Large intestine (tissue), 3 donors: ENCODE results near the gene PCDHGB2. TPM values are rescaled to one million over a fixed set of nuclear protein-coding genes. Genes with fewer than 3 reads are reported as not detected.
"Not testable (repeated sequence)": the region's sequence is repeated elsewhere in the genome, so short reads cannot be mapped to it uniquely, and the experiment has no call there.

Experiments
- DNase-seq, 2 donors: peaks; one replicate each; pipeline versions ENCODE4 v3.0.0 to v3.0.0-alpha.2; 2013
- H3K27ac ChIP-seq: one replicate; pipeline ENCODE4 v1.5.1; 2013; ENCODE audit warnings: low read length
- H3K27me3 ChIP-seq: 2 replicates; pipeline ENCODE4 v1.6.1; 2013; ENCODE audit warnings: low read length; ENCODE audit not compliant: control insufficient read depth, insufficient read depth
- H3K36me3 ChIP-seq: 2 replicates; pipeline ENCODE4 v1.6.1; 2013; ENCODE audit warnings: low read length; ENCODE audit not compliant: control insufficient read depth, insufficient read depth
- H3K4me1 ChIP-seq: one replicate; pipeline ENCODE4 v1.6.1; 2013; ENCODE audit warnings: low read length; ENCODE audit not compliant: control insufficient read depth, insufficient read depth
- H3K4me3 ChIP-seq: one replicate; pipeline ENCODE4 v1.5.1; 2013; ENCODE audit warnings: low read length
- H3K9me3 ChIP-seq: one replicate; pipeline ENCODE4 v1.6.1; 2013; ENCODE audit warnings: mild to moderate bottlenecking, low read depth, low read length, moderate library complexity; ENCODE audit not compliant: control insufficient read depth
- WGBS: methylation state at CpG from one replicate; pipeline ENCODE4 v1.1.5; 2013; ENCODE audit warnings: low lambda C conversion rate; ENCODE audit not compliant: insufficient coverage; 5-methylcytosine and 5-hydroxymethylcytosine counted together
- polyA plus RNA-seq: library from polyadenylated mRNA; unstranded; fragments of 120-200 nt; gene quantifications from one replicate; pipeline ENCODE4 v1.2.1, GENCODE V29; 2013

PCDHGB2 gene
- polyA plus RNA-seq, 1 donor: 1.0 TPM

- Histone ChIP-seq H3K4me3 (no peak within 1 kb of the TSS), H3K4me1 (no peaks in the 10 kb centered on the region), H3K36me3 (no peaks in the 10 kb centered on the region), H3K9me3 (peaks cover 40% of the 10 kb centered on the region), H3K27ac (no peak within 1 kb of the TSS), H3K27me3 (peaks cover 59% of the 10 kb centered on the region)
- no peak for DNase-seq
- WGBS: 50% methylated on average over 1 of the region's 32 CpGs
Observed at GRCh38 chr5:141369994-141370848, 10.4 kb downstream of the PCDHGB2 start, which contains the start of gene PCDHGB3. PCDHGB3 (plus strand) TSS chr5:141370242; CDS start chr5:141370395, 153 bp downstream.

GRCh38 chr5:141371572-141372475 is 12.0 kb downstream of the PCDHGB2 start:
- H3K27me3 ChIP-seq: peaks cover 45% of the 10 kb centered on the region
- no CpG with 5 or more reads among the region's 69 CpGs for WGBS
- DNase-seq: no peak
- H3K9me3 ChIP-seq: peaks cover 37% of the 10 kb centered on the region
- H3K36me3 ChIP-seq: no peaks in the 10 kb centered on the region
- no peaks in the 10 kb centered on the region for H3K4me1 ChIP-seq
- no peak overlapping the region for H3K4me3 ChIP-seq
- no peak overlapping the region for H3K27ac ChIP-seq

GRCh38 chr5:141373673-141374317 is 14.0 kb downstream of the PCDHGB2 start, which contains the start of gene PCDHGA6:
PCDHGA6 (plus strand) TSS chr5:141373891; CDS start chr5:141374084, 193 bp downstream.
- no peak for DNase-seq
- Histone ChIP-seq H3K9me3 (peaks cover 34% of the 10 kb centered on the region), H3K27ac (no peak within 1 kb of the TSS), H3K4me3 (peak within 1 kb of the TSS; percentile 13), H3K36me3 (no peaks in the 10 kb centered on the region), H3K27me3 (peaks cover 45% of the 10 kb centered on the region), H3K4me1 (no peaks in the 10 kb centered on the region)
- no CpG with 5 or more reads among the region's 27 CpGs for WGBS

- H3K9me3 ChIP-seq: peaks cover 34% of the 10 kb centered on the region
- DNase-seq: no peak
- H3K4me3 ChIP-seq: no peak overlapping the region
- no peaks in the 10 kb centered on the region for H3K36me3 ChIP-seq
- H3K27ac ChIP-seq: no peak overlapping the region
- H3K27me3 ChIP-seq: peaks cover 45% of the 10 kb centered on the region
- H3K4me1 ChIP-seq: no peaks in the 10 kb centered on the region
- no CpG with 5 or more reads among the region's 14 CpGs for WGBS
Observed at GRCh38 chr5:141374627-141375026, 14.8 kb downstream of the PCDHGB2 start.

GRCh38 chr5:141375444-141376155 is 15.8 kb downstream of the PCDHGB2 start:
- H3K27me3 ChIP-seq: peaks cover 39% of the 10 kb centered on the region
- H3K36me3 ChIP-seq, H3K27ac ChIP-seq, DNase-seq, H3K4me3 ChIP-seq, H3K4me1 ChIP-seq: not testable (repeated sequence)
- H3K9me3 ChIP-seq: peaks cover 34% of the 10 kb centered on the region
- WGBS: no CpG with 5 or more reads among the region's 48 CpGs

- H3K36me3 ChIP-seq: no peaks in the 10 kb centered on the region
- DNase-seq: no peak
- 24% methylated on average over 3 of the region's 37 CpGs for WGBS
- no peaks in the 10 kb centered on the region for H3K4me1 ChIP-seq
- peak within 1 kb of the TSS; percentile 5 for H3K4me3 ChIP-seq
- peaks cover 24% of the 10 kb centered on the region for H3K27me3 ChIP-seq
- peaks cover 27% of the 10 kb centered on the region for H3K9me3 ChIP-seq
- H3K27ac ChIP-seq: no peak within 1 kb of the TSS
Observed at GRCh38 chr5:141382469-141383294, 22.9 kb downstream of the PCDHGB2 start, which contains the start of gene PCDHGA7. PCDHGA7 (plus strand) TSS chr5:141382742; CDS start chr5:141382900, 158 bp downstream.

- H3K27me3 ChIP-seq: peaks cover 27% of the 10 kb centered on the region
Observed at GRCh38 chr5:141383345-141383744, 23.6 kb downstream of the PCDHGB2 start.

GRCh38 chr5:141384471-141385267 is 24.9 kb downstream of the PCDHGB2 start:
- no CpG with 5 or more reads among the region's 43 CpGs for WGBS
- Histone ChIP-seq H3K4me3 (no peak overlapping the region), H3K27ac (no peak overlapping the region), H3K9me3 (peaks cover 41% of the 10 kb centered on the region), H3K27me3 (peaks cover 38% of the 10 kb centered on the region), H3K36me3 (no peaks in the 10 kb centered on the region), H3K4me1 (no peaks in the 10 kb centered on the region)
- no peak for DNase-seq

More at GRCh38 chr5:141383345-141383744, 23.6 kb downstream of the PCDHGB2 start:
- Histone ChIP-seq H3K4me1 (no peaks in the 10 kb centered on the region), H3K36me3 (no peaks in the 10 kb centered on the region), H3K4me3 (no peak overlapping the region), H3K9me3 (peaks cover 30% of the 10 kb centered on the region), H3K27ac (no peak overlapping the region)
- no CpG with 5 or more reads among the region's 21 CpGs for WGBS
- DNase-seq: no peak
